HUDEP-2 (cell line): Measurements from ENCODE around the gene NKAIN2.

ENCODE experiments used
- DNase-seq, 76 experiments: peaks; one replicate each; lab custom pipeline; 2025; ENCODE audit not compliant: unreplicated experiment in 76 of 76; lab: John Stamatoyannopoulos, UW

Gene NKAIN2

DNA sequence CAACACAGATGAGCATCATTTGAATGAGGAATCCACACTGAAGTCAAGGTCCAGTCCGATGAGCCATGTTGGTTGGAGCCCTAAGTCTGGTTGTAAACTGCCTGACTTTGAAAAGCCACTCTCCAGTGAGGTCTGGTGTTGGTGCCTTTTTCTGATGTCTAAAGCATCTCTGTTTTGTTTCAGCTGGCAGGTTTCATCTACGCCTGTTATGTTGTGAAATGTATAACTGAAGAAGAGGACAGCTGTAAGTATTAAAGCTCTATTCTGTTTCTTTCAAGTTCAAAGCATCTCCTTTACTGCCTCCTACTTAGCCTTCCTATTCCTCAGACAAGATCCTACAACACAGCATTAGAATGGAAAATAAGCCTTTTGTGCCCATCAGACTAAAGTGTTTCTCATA, 987.5 kb downstream of the NKAIN2 start:
- no peak for DNase-seq

DNA sequence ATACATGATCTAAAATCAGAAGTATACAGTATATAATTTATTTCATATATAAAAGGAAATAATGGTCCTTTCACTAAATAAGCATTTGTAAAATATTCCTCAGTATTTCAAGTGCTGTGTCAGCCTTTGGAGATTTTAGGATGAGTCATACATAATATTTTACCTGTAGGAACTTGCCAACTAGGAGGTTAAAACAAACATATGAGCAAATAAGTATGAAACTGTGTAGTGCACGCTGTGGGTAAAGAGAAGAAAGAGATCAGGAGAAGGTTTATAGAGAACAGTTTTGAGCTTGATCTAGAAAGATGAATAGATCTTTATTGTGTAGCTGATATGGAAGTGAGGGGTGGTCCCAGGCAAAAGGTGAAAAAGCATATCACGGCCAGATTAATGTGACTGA, 988.7 kb downstream of the NKAIN2 start:
- DNase-seq: no peak

DNA sequence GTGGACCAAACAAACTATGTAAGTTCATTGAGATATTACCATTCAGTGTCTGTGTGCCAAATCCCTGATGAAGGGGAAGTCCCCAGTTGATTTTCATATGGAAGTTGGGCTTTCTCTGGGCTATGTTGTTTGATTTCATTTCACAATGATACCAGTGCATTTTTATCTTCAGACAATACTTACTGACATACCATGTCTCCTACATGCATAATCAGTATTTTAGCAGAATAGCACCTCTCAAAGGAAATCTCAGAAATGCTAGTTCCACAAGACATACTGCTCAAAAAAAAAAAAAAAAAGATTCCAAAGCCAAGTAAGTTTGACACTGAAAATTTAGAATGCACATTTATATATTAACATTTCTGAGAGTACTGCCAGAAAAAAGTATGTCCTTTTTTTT, 989.7 kb downstream of the NKAIN2 start:
- DNase-seq: no peak

DNA sequence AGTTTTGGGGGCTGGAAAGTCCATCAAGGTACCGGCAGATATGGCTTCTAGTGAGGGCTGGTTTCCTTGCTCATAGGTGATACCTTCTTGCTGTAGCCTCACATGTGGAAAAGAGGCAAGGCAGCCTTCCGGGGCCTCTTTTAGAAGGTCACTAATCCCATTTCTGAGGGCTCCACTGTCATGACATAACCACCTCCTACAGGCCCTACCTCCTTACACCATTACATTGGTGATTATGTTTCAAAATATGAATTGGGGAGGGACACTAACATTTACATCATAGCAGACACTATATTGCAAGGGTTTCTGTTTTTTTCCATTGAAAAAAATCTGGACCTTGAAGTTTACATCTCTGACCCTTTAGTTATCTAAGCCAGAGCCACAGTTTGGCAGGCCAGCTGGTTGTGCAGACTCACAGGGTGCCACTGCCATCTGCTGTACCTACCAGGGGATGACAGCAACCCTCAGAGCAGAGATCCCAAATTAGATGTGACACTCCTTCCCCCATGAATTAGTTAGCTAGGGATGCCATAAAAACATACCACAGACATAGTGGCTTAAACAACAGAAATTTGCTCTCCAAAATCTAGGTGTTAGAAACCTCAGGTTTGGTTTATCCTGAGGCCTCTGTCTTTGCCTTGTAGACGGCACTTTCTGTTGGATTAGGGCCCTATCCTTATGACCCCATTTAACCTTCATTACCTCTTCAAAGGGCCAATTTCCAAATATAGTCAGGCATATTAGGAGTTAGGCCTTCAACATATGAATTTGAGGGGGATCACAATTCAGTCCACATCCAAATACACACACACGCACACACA, 992.2 kb downstream of the NKAIN2 start:
- peak in 5 of 76 experiments; percentile 1 to 8 (median 2) for DNase-seq

DNA sequence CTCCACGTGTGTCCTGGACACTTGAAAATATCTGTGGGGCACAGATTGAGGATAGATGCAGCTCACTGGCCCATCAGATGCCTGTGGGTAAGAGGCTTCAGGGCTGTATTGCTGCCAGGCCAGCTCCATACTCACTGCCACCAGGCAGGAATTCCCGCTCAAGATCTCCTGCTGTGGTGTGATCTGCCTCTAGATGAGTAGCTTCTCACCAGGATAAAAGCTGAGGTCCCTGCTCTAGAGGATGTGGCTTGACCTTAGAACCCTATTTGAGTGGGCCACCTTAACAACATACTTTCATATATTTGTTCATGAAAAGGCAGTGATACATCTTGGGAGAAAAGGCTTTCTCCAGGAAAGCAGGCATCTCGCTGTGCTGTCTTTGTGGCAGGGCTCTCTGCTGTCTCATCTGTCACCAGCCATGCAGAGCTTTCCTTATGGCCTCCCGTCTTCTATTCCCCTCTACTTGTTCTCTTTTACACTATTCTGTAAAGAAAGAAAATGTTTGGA, 992.9 kb downstream of the NKAIN2 start:
- no peak for DNase-seq

DNA sequence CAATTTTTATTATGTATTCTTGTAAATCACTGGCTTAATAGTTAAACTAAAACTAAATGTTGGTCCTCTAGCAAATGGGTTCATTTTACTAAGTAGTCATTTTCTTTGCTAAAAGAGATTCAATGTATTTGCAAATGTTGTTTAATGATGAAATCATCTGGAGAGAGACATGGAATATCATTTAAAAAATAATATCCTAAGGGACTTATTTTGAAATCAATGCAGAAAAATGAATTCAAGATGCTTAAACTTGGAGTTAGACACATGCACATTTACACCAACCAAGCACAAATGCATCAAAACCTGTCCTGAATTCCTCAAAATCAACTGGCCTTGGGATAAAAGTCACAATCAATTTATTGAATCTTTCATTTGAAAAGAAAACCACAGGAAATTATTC, 993.6 kb downstream of the NKAIN2 start:
- DNase-seq: no peak

DNA sequence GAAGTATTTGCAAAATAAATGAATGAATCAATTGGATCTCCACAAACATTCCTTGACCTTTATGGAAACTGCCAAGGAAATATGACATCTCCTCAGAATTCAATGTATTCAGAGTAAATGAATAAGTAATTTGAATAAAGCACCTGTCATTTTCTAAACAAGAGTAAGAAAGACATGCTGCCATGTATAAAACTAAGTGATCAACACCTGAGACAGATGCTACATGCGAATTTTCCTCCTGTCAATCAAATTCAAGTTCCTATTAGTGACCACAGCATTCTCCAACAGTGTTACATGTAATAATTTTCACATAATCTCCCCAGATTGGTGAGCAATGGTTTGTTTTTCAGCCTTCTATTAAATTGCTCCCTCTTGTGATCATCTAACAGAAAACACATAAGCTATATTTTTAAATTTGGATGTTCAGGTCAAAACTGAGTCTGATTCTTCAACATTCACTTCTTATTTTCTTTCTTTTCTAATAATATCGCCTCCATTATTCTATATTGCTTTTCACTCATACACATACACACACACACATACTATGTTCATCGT, 995.4 kb downstream of the NKAIN2 start:
- DNase-seq: no peak

DNA sequence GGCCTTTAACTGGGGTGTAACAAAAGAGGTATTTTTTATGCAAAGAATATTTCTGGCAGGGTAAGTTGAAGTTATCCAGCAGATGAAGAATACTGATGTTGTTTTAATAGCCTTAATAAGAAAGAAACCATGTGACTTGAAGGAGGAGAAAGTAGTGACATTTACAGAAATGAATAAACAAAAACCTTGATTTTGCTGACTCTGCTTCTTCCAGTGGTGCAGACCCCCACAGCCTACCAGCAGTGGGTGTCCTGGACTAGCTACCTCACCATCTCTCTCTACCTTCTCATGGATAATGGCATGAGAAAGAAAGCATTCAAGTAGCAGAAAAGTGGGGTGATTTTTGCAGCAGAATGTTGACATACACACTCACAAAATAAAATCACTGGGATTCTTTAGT, 996.0 kb downstream of the NKAIN2 start:
- DNase-seq: no peak

DNA sequence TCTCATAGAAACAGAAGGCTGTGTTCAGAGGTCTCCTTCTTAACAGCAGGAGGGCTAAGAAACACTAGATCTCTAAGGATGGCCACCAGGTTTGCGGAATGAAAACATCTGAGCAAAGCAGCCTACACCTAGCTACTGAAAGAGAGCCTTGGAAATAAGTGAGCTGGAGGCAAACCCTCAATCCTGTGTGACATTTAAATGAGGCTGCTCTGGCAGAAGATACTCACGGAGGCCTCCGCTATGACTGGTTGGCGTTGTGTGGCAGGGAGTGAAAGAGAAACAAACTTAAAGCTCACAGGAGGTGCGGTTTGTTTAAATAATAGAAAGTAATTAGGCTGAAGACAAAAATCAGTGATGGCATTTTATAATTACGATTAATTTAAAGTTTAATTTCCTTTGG, 996.6 kb downstream of the NKAIN2 start:
- no peak for DNase-seq

DNA sequence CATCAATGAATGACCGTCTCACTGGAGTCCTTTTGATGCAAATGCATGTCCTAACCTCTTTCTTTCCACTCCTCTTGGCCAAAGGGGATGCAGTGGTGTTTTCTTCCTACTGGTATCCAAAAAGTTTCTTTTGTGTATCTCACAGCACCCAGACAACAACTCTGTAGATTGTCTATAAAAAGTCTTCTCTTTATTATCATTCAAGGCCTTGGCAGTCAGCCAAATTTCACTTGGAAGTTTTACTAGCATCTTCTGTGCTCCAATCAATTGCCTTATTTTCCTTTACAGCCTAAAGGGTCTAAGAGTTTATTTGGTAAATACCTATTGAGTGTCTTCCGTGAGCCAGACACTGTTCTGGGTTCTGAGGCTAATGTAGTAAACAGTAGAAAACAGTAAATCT, 1008.4 kb downstream of the NKAIN2 start:
- no peak for DNase-seq

DNA sequence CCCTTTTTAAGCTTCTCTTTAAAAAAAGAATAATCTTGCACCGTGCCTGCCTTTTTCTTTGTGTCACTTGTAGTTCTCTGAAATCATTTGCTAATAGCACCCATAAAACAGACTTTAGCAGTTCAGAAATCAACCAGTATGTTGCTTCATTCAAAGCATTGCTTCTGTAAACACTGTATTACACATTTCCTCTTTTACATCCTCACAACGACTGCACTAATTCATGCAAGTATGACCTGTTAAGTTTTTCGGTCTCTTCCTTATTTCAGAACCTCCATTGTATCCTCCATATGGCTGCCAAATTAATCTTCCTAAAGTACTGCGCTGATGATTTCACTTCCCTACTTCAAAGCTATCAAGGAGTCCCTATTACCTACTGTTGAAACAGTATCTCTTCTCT, 1015.7 kb downstream of the NKAIN2 start:
- no peak for DNase-seq

DNA sequence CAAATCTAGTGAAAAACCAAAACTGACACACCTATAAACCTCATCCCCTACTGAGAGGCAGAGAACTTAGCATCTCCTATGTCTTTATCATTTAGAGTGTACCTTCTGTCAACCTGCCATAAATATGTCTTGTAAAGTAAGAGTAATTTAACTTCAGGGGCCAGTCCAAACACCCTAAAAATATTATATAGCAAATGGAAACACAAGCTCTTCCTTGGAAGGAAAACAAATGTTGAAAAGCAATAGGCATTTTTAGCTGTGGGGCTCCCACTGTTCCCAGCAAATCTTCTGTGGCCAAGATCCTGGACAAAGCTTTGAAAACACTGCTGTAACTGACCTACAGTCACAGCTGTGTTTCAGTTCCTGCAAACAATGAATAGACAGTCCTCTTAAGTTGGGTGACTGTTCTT, 1018.5 kb downstream of the NKAIN2 start:
- no peak for DNase-seq

DNA sequence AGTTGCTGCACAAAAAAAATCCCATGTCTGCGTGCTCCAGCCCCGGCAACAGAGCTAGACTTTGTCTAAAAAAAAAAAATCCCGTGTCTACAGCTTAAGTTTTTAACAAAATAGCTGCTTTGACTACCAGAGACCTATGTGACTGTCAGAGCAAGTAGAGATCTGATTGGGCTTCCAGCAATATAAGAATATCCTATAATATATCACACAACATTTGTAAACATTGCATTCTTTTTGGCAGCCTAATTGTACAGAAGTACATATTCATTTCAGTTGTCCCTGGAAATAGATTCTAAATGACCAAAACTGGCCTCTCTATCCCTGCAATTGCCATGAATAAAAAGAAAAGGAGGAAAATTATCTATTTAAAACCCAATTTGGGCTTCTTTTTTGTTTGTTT, 1019.1 kb downstream of the NKAIN2 start:
- no peak for DNase-seq

DNA sequence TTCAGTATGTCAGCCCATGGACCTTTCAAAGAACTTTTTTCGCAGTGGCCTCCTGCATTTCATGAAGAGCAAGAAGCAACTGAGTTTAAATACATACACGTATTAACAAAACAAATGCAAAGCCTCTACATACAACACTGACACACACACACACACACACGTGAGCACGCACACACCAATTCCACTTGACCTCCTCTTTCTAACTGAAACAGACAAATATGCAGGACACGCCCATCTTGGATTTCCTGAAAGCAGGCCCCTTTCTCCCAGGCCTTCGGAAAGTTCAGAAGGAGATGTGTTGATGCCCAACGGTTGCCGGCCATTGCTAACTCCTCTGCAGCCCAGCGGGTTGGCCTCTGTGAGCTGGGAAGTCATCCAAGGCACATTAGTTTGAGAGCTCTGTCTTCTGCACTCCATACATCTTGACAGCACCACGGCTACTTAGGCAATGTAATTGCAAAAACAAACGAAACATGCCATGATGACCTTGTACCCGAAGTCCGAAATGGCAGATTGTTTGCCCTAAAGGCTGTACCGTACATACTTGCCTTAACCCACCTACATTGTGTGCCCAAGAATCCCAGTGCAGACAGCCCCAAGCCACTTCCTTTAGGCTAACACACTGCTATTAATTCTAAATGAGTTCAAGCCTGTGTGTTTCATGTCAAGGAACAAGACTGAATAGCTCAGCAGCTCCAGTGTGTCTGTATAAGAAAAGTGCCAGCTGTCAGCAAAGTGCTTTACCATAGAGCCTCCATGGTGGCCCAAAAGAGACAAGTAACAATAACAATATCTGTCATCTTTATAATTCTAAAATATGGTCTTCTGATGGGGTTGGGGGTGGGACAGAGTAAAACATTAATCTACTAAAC, 1019.8 kb downstream of the NKAIN2 start:
- DNase-seq: no peak

DNA sequence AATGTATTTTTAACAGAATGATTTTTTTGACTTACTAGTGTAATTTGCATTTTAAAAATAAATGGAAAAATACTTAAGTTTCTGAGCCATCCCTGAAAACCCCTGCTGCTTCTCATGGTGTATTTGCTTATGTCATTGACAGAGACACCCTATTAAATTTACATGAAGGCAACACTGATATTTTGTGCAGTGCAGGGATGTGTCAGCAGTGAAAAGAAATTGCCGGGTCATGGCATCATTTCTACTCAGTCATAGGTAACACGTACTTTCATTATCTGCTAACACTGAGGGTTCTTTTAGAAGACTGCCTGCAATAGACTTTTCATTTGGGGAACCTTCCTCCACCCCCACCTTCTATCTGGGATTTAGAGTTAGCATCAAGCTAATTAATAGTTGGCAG, 1021.9 kb downstream of the NKAIN2 start:
- no peak for DNase-seq

DNA sequence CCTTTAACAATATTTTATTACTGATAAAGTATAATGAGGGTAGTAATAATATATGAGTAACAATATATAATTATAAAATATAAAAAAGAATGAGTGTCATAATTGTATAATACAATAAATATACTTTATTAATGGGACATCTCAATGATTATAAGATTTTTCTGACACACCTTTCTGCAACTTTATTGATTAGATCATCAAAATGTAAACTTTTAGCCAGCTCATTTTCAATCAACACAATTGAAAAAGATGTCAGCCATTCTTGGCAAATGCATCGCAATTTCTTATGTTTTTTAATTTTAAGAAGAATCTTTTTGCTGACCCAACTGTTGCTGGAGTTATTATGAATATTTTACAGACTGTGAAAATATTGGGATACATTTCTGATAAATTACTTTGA, 1026.2 kb downstream of the NKAIN2 start:
- no peak for DNase-seq

DNA sequence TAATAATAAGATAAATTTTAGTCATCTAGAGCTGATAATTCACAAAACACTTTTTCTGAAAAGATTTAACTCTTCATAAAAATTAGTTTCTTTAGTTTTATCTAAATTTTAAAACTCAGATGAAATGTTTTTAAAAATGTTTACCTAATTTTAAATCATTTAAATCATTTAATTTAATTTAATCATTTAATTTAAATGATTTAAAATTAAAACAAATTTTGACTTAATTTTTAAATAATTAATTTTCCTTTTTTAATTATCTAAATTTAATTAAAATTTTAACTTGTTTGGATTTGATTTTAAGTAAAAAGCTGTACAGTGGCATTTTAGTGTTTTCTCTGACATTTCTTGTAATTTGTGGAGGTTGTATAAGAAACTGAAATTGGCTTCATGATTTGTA, 1026.8 kb downstream of the NKAIN2 start:
- DNase-seq: no peak

DNA sequence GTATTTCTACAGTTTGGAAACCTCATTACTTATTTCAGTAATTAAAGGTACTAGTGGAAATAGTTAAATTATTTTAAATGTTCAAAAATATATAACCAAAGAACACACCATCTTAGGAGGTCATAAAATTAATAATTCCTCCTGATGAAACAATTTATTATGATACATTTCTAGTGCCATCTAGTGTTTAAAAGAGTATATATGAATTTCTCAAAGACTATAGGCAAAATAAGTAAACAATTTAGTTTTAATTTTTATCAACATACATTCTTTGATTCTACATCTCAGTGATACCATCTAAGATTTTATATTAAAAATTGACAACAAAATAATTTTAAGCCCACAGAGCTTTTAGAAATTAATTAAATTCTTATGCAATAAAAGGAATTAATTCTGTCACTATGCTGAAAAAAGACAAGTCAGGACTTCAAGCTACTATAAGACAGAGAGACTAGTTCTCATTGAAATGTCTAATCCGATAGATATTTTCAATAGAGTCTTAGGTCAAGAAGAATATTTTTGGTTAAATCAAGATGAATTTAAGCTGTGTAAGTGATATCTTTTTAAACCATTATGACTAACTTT, 1050.8 kb downstream of the NKAIN2 start:
- DNase-seq: no peak

DNA sequence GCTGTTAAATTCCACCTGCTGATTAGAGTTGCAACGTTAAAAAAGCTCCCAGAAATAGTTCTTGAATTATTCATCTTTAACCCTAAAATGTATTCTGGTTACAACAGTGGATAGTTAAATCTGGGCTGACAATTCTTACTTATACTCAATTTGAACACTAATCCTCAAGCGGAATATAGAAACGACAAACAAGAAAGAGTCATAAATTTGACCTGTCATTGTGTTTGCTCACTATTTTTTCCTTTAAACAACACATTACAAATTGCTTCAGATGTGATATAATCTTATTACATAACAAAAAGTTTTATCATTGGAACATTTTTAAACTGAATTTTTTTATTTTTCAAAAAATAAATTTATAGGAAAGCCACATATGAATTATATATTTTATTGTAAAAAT, 1054.1 kb downstream of the NKAIN2 start:
- no peak for DNase-seq

DNA sequence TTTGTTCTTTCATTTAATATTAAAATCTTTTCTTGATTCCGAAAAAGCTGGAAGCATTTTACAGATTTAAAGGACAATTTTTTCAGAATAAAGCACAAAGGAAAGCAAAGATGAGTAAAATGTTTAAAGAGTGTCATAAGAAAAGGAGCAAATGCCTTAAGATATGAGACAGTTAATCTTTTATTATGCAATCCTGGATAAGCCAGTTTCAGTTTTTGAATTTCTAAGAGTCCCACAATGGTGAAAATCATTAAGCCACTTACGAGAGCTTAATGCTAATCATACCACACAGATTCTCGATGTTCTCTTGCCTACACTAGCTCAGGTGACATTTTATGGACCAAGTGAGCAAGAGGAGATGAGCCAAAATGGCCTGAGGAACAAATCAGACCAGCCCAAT, 1054.9 kb downstream of the NKAIN2 start:
- no peak for DNase-seq

DNA sequence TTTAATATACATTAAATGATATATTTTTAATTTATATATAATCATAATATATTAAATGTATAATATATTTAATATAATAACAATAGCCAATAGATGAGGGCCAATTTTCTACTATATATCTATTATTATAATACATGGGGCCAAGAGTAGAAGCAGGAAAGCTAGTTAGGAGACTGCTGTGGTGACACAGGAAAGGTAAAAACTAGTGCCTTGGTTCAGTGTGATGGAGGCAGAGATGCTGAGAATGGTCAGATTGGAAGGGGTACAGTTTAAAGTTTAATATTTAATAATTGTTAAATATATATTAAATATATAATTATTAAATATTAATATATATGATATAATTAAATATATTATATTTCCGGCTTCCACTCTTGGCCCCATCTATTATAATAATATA, 1055.7 kb downstream of the NKAIN2 start:
- no peak for DNase-seq
